CD4-positive, alpha-beta T cell treated with Interleukin-4 for 4 hours (primary cell): ENCODE results near the gene NFASC.

Experiments
- DNase-seq: peaks from one replicate; pipeline ENCODE4 v3.0.0-alpha.2; 2020

Gene NFASC

GRCh38 chr1:204891860-204892259, 21.2 kb downstream of the NFASC start:
- no peak for DNase-seq

- no peak for DNase-seq
Observed at GRCh38 chr1:204894031-204894430, 23.4 kb downstream of the NFASC start.

GRCh38 chr1:204894606-204895005, 23.9 kb downstream of the NFASC start:
- DNase-seq: no peak

- no peak for DNase-seq
Observed at GRCh38 chr1:204896023-204896422, 25.4 kb downstream of the NFASC start.

GRCh38 chr1:204896787-204897469, 26.3 kb downstream of the NFASC start:
- no peak for DNase-seq

- no peak for DNase-seq
Observed at GRCh38 chr1:204900721-204901120, 30.1 kb downstream of the NFASC start.

GRCh38 chr1:204902671-204903070, 32.0 kb downstream of the NFASC start:
- no peak for DNase-seq

- DNase-seq: no peak
Observed at GRCh38 chr1:204904228-204904810, 33.7 kb downstream of the NFASC start.

GRCh38 chr1:204909109-204909508, 38.4 kb downstream of the NFASC start:
- DNase-seq: no peak

GRCh38 chr1:204915861-204916495, 45.3 kb downstream of the NFASC start:
- DNase-seq: no peak

- DNase-seq: no peak
Observed at GRCh38 chr1:204917802-204918201, 47.1 kb downstream of the NFASC start.

GRCh38 chr1:204920511-204920910, 49.8 kb downstream of the NFASC start:
- DNase-seq: no peak

GRCh38 chr1:204920967-204921366, 50.3 kb downstream of the NFASC start:
- DNase-seq: no peak

GRCh38 chr1:204921855-204922516, 51.3 kb downstream of the NFASC start:
- no peak for DNase-seq

- no peak for DNase-seq
Observed at GRCh38 chr1:204923201-204923600, 52.5 kb downstream of the NFASC start.

- no peak for DNase-seq
Observed at GRCh38 chr1:204923626-204924012, 53.0 kb downstream of the NFASC start.

- no peak for DNase-seq
Observed at GRCh38 chr1:204924013-204924759, 53.5 kb downstream of the NFASC start.

GRCh38 chr1:204925701-204926100, 55.0 kb downstream of the NFASC start:
- DNase-seq: no peak

- DNase-seq: no peak
Observed at GRCh38 chr1:204927673-204928641, 57.3 kb downstream of the NFASC start.

- no peak for DNase-seq
Observed at GRCh38 chr1:204928671-204929486, 58.2 kb downstream of the NFASC start.
